Epithelial cell of proximal tubule (primary cell): ENCODE results near the gene ITPR1. TPM values are rescaled to one million over a fixed set of nuclear protein-coding genes. Genes with fewer than 3 reads are reported as not detected.
A peak's percentile ranks its signal among the peaks of the same experiment; 100 is the strongest.

Experiments
- DNase-seq: peaks from one replicate; pipeline ENCODE4 v3.0.0-alpha.2; 2011; ENCODE audit warnings: low read depth
- H3K4me3 ChIP-seq: 2 replicates; pipeline ENCODE4 v1.5.1; 2011; ENCODE audit warnings: low read depth, mild to moderate bottlenecking, low read length
- CTCF ChIP-seq: conservative IDR thresholded peaks from 2 replicates; pipeline ENCODE4 v1.5.1; 2012; ENCODE audit warnings: low read depth, mild to moderate bottlenecking, low read length
- total RNA-seq: library from RNA; depleted of rRNA; stranded (reverse); fragments of >200 nt; gene quantifications from 2 replicates; pipeline ENCODE4 v1.2.3, GENCODE V29; 2015

ITPR1 gene
- total RNA-seq, 1 donor from 2014 or later, result 4.6 TPM

GRCh38 chr3:4805662-4806061, 312.5 kb downstream of the ITPR1 start:
- TF ChIP-seq CTCF, result no peak
- no peak overlapping the region for H3K4me3 ChIP-seq
- DNase-seq, result no peak

GRCh38 chr3:4806535-4807108, 313.5 kb downstream of the ITPR1 start:
- no peak for DNase-seq
- H3K4me3 ChIP-seq, result no peak overlapping the region
- no peak for TF ChIP-seq CTCF

GRCh38 chr3:4807381-4808280, 314.5 kb downstream of the ITPR1 start:
- DNase-seq, result no peak
- H3K4me3 ChIP-seq, result no peak overlapping the region
- no peak for TF ChIP-seq CTCF

GRCh38 chr3:4808637-4809036, 315.5 kb downstream of the ITPR1 start:
- TF ChIP-seq CTCF, result no peak
- no peak for DNase-seq
- no peak overlapping the region for H3K4me3 ChIP-seq

- peak; percentile 35 for DNase-seq
- no peak for TF ChIP-seq CTCF
- no peak overlapping the region for H3K4me3 ChIP-seq
Measured at GRCh38 chr3:4809922-4810321, 316.8 kb downstream of the ITPR1 start.

- no peak for DNase-seq
- no peak for TF ChIP-seq CTCF
- no peak overlapping the region for H3K4me3 ChIP-seq
Measured at GRCh38 chr3:4812591-4812990, 319.4 kb downstream of the ITPR1 start.
